ENCODE data around the gene IL18BP.

Gene IL18BP

DNA sequence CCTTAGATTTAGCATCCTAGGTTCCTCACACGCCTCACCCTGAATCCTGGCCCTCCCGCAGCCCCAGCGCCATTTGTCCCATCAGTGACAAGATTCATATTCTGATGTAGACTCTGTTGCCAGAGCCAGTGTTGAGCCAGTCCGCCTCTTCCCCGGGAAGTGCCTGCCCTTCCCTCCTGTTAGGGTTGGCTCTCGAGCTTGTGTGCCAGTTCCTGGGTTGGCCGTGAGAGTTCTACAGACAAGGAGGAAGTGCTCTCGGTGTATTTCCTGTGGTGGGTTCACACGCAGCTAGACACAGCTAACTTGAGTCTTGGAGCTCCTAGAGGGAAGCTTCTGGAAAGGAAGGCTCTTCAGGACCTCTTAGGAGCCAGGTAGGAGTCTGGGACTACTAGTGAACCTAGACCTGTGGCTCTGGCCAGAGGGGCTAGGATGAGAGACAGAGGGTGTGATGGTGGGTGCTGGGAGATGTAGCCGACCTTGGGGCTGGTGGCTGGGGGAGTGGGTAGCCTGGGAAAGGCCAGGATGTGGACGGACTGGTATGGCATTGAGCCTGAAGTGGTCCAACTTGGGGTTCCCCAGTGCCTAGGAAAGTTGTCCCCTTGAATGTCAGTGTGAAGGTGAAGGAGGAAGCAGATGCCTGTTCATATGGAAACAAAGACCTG lies at the start of gene IL18BP:
Gene IL18BP (plus strand): TSS at position 261 of the 662 bp plus-strand sequence. CDS start 1,076 bp downstream, outside the sequence.
- in situ Hi-C loops (cut with HindIII; ENCODE audit: low pct_unique_long_range_greater_than_20kb, low sequenced_read_pairs) = no loop called here
- DNase-seq (ENCODE audit: low read depth in 1 of 2, low spot score in 1 of 2) = no peak
- no peak for TF ChIP-seq JUND (IDR thresholded peaks at IDR 0.05; ENCODE audit: low read depth)

DNA sequence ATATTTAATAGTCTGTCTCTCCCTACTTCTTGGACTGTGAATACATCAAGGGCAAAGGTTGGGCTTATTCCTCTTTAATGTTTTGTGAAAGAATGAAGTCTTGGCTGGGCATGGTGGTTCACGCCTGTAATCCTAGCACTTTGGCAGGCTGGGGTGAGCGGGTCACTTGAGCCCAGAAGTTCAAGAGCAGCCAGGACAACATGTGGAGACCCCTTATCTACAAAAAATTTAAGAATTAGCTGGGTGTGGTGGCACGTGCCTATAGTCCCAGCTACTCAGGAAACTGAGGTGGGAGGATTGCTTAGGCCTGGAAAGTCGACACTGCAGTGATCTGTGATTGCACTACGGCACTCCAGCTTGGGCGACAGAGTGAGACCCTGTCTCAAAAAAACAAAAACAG lies 49.7 kb upstream of the IL18BP start:
- TF ChIP-seq JUND (IDR thresholded peaks at IDR 0.05; ENCODE audit: low read depth) = no peak
- in situ Hi-C loops (cut with HindIII; ENCODE audit: low pct_unique_long_range_greater_than_20kb, low sequenced_read_pairs) = no loop called here
- no peak for DNase-seq (ENCODE audit: low read depth in 1 of 2, low spot score in 1 of 2)

DNA sequence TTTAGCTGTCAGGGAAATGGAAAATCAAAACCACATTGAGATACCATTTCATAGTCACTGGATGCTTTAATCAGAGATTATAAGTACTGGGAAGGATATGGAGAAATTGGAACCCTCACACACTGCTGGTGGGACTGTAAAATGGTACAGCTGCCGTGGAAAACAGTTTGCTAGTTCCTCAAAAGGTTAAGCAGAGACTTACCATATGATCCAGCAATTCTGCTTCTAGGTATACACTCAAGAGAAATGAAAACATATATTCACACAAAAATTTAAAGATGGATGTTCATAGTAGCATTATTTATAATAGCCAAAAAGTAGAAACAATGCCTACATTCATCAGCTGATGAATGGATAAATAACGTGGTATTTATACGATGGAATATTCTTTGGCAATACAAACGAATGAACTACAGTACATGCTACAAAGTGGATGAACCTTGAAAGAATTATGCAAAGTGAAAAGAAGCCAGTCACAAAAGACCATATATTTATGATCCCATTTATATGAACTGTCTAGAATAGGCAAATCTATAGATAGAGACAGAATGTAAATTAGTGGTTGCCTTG lies 46.9 kb upstream of the IL18BP start:
- TF ChIP-seq JUND (IDR thresholded peaks at IDR 0.05; ENCODE audit: low read depth) = no peak
- no peak for DNase-seq (ENCODE audit: low read depth in 1 of 2, low spot score in 1 of 2)
- in situ Hi-C loops (cut with HindIII; ENCODE audit: low pct_unique_long_range_greater_than_20kb, low sequenced_read_pairs) = no loop called here

DNA sequence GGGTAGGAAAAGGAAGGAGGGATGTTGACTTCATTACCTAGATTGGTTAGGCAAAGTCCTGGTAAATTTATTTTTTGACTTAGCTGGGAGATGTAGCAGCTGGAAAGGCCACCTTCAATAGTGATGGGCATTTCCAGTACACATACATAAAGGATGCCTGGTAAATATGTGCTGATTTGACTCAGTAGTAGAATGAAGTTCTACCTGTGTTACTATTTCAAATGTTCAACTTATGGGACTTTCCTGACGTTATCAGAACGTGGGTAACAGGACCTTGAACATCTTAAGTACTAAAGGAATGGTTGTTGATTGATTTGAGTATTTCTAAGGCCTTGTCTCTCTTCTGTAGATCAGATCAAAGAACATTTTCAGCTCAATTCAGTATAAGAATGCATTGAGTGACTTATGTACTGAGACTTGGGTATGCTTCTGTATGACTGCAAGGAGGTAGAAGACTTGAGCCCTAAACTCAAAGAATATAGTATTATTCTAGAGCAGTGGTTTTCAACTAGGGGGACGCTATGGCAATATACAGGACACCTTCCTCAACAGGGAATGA lies 42.7 kb upstream of the IL18BP start:
- DNase-seq (ENCODE audit: low read depth in 1 of 2, low spot score in 1 of 2) = no peak
- TF ChIP-seq JUND (IDR thresholded peaks at IDR 0.05; ENCODE audit: low read depth) = no peak
- in situ Hi-C loops (cut with HindIII; ENCODE audit: low pct_unique_long_range_greater_than_20kb, low sequenced_read_pairs) = no loop called here

DNA sequence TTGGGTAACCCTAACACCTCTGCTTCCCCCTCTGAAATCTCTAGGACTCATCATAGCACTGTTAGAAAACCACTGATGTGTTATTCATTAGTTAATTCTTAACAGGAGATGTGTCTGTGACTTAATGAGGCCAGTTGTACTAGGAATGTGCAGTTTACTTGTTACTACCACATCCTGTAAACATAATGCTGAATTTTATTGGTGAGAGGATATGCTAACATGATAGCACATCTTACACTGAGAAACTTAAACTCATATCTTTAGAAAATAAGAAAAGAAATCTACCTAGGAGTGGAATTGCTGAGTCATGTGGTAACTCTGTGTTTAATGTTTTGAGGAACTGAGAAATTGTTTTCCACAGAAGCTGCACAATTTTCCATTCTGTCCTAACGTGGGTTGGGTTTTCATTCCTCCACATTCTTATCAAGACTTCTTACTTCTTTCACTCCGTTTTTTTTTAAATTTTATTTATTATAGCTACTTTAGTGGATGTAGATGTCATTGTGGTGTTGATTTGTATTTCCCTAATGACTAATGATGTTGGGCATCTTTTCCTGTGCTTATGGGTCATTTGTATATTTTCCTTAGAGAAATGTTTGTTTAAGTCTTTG lies 36.2 kb upstream of the IL18BP start:
- in situ Hi-C loops (cut with HindIII; ENCODE audit: low pct_unique_long_range_greater_than_20kb, low sequenced_read_pairs) = no loop called here
- no peak for TF ChIP-seq JUND (IDR thresholded peaks at IDR 0.05; ENCODE audit: low read depth)
- DNase-seq (ENCODE audit: low read depth in 1 of 2, low spot score in 1 of 2) = no peak

DNA sequence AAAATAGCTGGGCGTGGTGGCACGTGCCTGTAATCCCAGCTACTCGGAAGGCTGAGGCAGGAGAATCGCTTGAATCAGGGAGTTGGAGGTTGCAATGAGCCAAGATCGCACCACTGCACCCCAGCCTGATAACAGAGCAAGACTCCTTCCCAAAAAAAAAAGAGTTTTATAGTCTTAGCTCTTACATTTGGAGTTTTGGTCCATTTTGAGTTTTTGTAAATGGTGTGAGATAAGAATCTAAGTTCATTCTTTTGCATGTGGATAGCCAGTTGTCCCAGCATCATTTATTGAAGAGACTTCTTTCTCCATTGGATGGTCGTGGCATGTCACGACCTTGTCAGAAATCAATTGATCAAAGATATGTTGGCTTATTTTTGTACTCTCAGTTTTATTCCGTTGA lies 35.2 kb upstream of the IL18BP start:
- in situ Hi-C loops (cut with HindIII; ENCODE audit: low pct_unique_long_range_greater_than_20kb, low sequenced_read_pairs) = no loop called here
- TF ChIP-seq JUND (IDR thresholded peaks at IDR 0.05; ENCODE audit: low read depth) = no peak
- DNase-seq (ENCODE audit: low read depth in 1 of 2, low spot score in 1 of 2) = no peak

DNA sequence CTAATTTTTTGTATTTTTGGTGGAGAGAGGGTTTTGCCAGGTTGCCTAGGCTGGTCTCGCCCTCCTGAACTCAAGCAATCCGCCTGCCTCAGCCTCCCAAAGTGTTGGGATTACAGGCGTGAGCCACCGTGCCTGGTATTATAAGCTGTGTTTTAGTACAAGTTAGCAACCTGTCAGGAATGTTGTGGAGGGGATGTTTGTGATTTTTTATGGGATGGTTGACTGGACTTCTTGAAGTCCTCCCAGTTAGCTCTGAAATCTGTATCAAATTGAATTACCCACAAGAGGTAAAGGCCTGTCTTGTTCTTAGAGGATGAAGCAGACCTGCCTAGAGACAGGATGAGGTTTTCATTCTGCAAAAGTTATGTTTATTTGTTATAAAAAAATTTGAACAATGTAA lies 34.1 kb upstream of the IL18BP start:
- TF ChIP-seq JUND (IDR thresholded peaks at IDR 0.05; ENCODE audit: low read depth) = no peak
- in situ Hi-C loops (cut with HindIII; ENCODE audit: low pct_unique_long_range_greater_than_20kb, low sequenced_read_pairs) = no loop called here
- DNase-seq (ENCODE audit: low read depth in 1 of 2, low spot score in 1 of 2) = no peak

DNA sequence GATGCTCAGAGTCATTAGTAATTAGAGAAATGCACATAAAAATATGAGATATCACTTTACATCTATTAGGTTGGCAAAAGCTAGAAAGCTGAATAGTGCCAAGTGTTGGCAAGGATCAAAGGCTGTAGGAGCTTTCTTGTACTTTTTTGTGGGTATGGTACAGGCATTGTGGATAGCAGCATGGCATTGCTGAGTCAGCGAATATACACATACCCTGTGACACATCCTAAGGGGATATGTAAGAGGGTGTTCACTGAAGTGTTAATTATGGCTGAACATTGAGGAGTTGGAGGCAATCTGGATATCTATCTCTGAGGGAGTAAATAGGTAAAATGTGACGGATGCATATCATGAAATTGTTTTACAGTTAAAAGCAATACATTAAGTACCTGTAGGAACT lies 27.0 kb upstream of the IL18BP start:
- DNase-seq (ENCODE audit: low read depth in 1 of 2, low spot score in 1 of 2) = no peak
- TF ChIP-seq JUND (IDR thresholded peaks at IDR 0.05; ENCODE audit: low read depth) = no peak
- in situ Hi-C loops (cut with HindIII; ENCODE audit: low pct_unique_long_range_greater_than_20kb, low sequenced_read_pairs) = no loop called here

DNA sequence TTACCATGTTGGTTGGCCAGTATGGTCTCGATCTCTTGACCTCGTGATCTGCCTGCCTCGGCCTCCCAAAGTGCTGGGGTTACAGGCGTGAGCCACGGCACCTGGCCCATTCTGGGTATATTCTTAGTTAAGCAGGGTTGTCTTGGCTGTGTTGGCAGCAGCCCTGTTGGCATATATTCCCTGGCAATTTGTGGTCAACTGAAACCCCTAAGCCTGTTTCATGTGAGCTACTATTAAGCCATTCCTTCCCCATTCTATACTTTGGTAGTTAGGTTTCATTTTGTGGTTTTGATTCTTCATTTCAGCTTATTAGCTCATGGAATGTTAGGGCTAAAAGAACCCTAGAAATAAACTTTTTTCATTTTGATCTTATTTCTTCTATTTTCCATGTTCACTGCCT lies 22.2 kb upstream of the IL18BP start:
- no peak for TF ChIP-seq JUND (IDR thresholded peaks at IDR 0.05; ENCODE audit: low read depth)
- in situ Hi-C loops (cut with HindIII; ENCODE audit: low pct_unique_long_range_greater_than_20kb, low sequenced_read_pairs) = no loop called here
- DNase-seq (ENCODE audit: low read depth in 1 of 2, low spot score in 1 of 2) = no peak

DNA sequence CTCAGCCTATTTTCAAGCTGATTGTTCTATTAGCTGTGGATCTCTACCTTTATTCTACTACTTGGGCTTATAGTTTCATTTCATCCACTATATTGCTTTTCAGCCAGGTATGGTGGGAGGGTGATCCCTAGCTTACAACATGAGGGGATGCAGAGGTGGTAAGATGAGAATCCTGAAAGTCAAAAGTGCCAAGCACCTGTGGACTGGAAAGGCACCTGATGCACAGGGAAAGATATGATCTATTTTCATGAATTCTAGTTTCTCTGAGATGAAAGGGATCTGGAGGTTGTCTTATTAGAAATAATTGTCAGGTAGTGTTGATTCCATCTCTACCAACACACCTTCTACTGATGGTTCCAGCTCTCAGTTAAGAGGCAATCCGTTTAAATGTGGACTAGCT lies 21.6 kb upstream of the IL18BP start:
- no peak for TF ChIP-seq JUND (IDR thresholded peaks at IDR 0.05; ENCODE audit: low read depth)
- in situ Hi-C loops (cut with HindIII; ENCODE audit: low pct_unique_long_range_greater_than_20kb, low sequenced_read_pairs) = no loop called here
- DNase-seq (ENCODE audit: low read depth in 1 of 2, low spot score in 1 of 2) = no peak

DNA sequence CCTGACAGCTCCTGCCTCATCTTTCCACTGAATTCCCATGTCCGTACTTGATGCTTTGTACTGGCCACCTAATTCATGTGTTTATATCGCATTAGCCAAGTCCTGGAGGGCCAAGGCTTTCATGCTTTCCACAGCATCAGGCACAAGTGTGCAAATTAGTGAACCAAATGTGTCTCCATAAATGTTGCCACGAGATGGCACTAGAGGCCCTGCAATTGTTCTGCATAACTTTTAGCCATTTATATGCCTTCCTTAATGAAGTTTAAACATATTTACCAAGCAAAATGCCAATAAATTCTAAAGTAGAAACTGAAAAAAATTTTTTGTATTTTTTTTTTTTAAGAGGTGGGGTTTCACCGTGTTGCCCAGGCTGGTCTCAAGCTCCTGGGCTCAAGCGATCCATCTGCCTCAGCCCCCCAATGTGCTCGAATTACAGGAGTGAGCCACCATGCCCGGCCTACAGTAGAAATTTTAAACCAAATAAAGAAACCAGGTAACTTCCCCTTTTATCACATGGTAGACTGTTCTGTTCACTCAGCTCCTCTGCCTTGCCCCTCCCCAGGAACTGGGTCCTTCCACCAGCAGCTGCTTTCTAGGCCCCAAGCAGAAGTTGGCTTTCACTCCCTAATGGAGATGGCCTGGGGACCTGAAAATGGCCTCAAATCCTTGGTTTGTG lies 20.8 kb upstream of the IL18BP start:
- TF ChIP-seq JUND (IDR thresholded peaks at IDR 0.05; ENCODE audit: low read depth) = no peak
- in situ Hi-C loops (cut with HindIII; ENCODE audit: low pct_unique_long_range_greater_than_20kb, low sequenced_read_pairs) = no loop called here
- DNase-seq (ENCODE audit: low read depth in 1 of 2, low spot score in 1 of 2) = peak; percentile 62 to 79

DNA sequence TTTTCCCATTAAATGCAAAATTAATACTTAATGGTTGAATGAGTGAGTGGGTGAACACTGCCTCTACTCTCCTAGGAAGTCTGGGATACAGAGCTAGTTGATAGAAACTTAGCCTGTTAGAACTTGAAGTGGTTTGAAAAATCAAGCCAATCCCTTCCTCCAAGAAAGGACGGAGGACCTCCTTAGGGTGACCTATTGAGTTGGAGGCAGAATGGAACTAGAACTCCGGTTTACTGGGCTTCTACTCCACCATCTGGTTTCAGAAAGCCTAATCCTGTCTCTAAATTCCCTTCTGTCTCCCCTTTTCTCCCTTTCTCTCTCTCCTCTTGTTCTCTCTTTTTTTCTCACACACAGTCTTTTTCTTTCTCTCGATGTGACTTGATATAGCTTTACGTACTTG lies 19.6 kb upstream of the IL18BP start:
- in situ Hi-C loops (cut with HindIII; ENCODE audit: low pct_unique_long_range_greater_than_20kb, low sequenced_read_pairs) = no loop called here
- no peak for TF ChIP-seq JUND (IDR thresholded peaks at IDR 0.05; ENCODE audit: low read depth)
- DNase-seq (ENCODE audit: low read depth in 1 of 2, low spot score in 1 of 2) = no peak

DNA sequence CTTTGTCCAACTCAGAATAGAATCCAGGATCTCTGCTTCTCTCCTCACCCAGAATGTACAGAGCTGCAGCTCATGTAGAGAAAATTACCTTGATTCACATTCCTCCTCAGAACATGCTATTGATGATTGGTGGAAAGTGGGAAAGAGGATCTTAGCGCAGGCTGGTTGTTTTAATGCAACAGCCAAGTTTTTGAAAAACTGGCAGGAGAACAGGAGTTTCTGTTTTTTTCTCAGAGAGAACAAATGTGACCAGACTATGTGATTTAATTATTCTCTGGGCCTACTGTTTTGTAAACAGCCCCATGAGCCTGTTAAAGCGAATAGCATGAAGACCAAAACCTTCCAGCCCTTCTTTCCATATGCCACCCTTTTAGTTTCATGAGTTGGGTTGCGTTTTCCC lies 19.1 kb upstream of the IL18BP start:
- no peak for TF ChIP-seq JUND (IDR thresholded peaks at IDR 0.05; ENCODE audit: low read depth)
- in situ Hi-C loops (cut with HindIII; ENCODE audit: low pct_unique_long_range_greater_than_20kb, low sequenced_read_pairs) = no loop called here
- no peak for DNase-seq (ENCODE audit: low read depth in 1 of 2, low spot score in 1 of 2)
